CD14-positive monocyte (primary cell): ENCODE data around the gene ACAD10. TPM values are rescaled to one million over a fixed set of nuclear protein-coding genes. Genes with fewer than 3 reads are reported as not detected.

Experiments
- DNase-seq, 3 donors: peaks; one replicate each; pipeline ENCODE4 v3.0.0-alpha.2; 2011 to 2022
- H2AFZ ChIP-seq: 2 replicates; pipeline ENCODE4 v1.6.0; 2012; ENCODE audit warnings: mild to moderate bottlenecking, low read depth, low read length, inconsistent platforms; ENCODE audit not compliant: insufficient read depth, poor library complexity, severe bottlenecking
- H3K27ac ChIP-seq, 2 donors: 1 replicate in 1 of 2; 2 replicates in 1 of 2; pipeline ENCODE4 v1.5.1; 2012 to 2013; ENCODE audit warnings: low read length in 2 of 2, control low read depth in 1 of 2, inconsistent platforms in 1 of 2, low read depth in 1 of 2, mild to moderate bottlenecking in 1 of 2
- H3K27me3 ChIP-seq, 2 donors: one replicate each; pipeline versions ENCODE4 v1.6.0 to v1.6.1; 2011 to 2013; ENCODE audit warnings: low read length in 2 of 2; ENCODE audit not compliant: control insufficient read depth in 2 of 2, insufficient read depth in 2 of 2
- H3K36me3 ChIP-seq, 2 donors: replicated peaks in 1 of 2; 1 replicate in 1 of 2; 2 replicates in 1 of 2; pipeline versions ENCODE4 v1.5.1 to v1.6.1; 2012 to 2013; ENCODE audit warnings: low read length in 2 of 2, control low read depth in 1 of 2, inconsistent platforms in 1 of 2, mild to moderate bottlenecking in 1 of 2; ENCODE audit not compliant: insufficient read depth in 2 of 2, control insufficient read depth in 1 of 2
- H3K4me1 ChIP-seq, 2 donors: 1 replicate in 1 of 2; 2 replicates in 1 of 2; pipeline versions ENCODE4 v1.5.1 to v1.6.1; 2012 to 2013; ENCODE audit warnings: low read length in 2 of 2, control low read depth in 1 of 2, inconsistent platforms in 1 of 2, mild to moderate bottlenecking in 1 of 2, moderate library complexity in 1 of 2; ENCODE audit not compliant: insufficient read depth in 2 of 2, control insufficient read depth in 1 of 2
- H3K4me2 ChIP-seq: replicated peaks from 2 replicates; pipeline ENCODE3; 2012; ENCODE audit warnings: low read length, moderate library complexity, mild to moderate bottlenecking; ENCODE audit not compliant: poor library complexity, severe bottlenecking; ENCODE audit errors: extremely low read depth
- H3K4me3 ChIP-seq, 3 experiments: fragments of 200-600 bp in 1 of 3; sonication (generic) in 1 of 3; replicated peaks in 1 of 3; 1 replicate in 2 of 3; 2 replicates in 1 of 3; pipeline ENCODE4 v1.5.1; 2011 to 2013; ENCODE audit warnings: low read length in 3 of 3, mild to moderate bottlenecking in 3 of 3, control low read depth in 2 of 3, low read depth in 2 of 3, inconsistent platforms in 1 of 3, moderate library complexity in 1 of 3
- H3K79me2 ChIP-seq: 2 replicates; pipeline ENCODE4 v1.6.0; 2012; ENCODE audit warnings: mild to moderate bottlenecking, control low read depth, inconsistent platforms, low read length, moderate library complexity; ENCODE audit not compliant: insufficient read depth
- H3K9ac ChIP-seq: 2 replicates; pipeline ENCODE4 v1.6.0; 2017; ENCODE audit warnings: low read length, mild to moderate bottlenecking; ENCODE audit not compliant: insufficient read depth, poor library complexity, severe bottlenecking
- H3K9me3 ChIP-seq, 2 donors: replicated peaks in 1 of 2; 1 replicate in 1 of 2; 2 replicates in 1 of 2; pipeline versions ENCODE4 v1.5.1 to v1.6.1; 2012 to 2013; ENCODE audit warnings: low read length in 2 of 2, control low read depth in 1 of 2; ENCODE audit not compliant: control insufficient read depth in 1 of 2, insufficient read depth in 1 of 2
- H4K20me1 ChIP-seq: 2 replicates; pipeline ENCODE4 v1.6.0; 2012; ENCODE audit warnings: mild to moderate bottlenecking, low read length, control low read depth, moderate library complexity; ENCODE audit not compliant: insufficient read depth
- H3K27ac Mint-ChIP-seq, 7 donors: one replicate each; pipeline ENCODE4 v1.8.0; 2020; ENCODE audit warnings: mild to moderate bottlenecking in 7 of 7, mixed read lengths in 7 of 7, moderate library complexity in 6 of 7, inconsistent platforms in 2 of 7
- H3K27me3 Mint-ChIP-seq, 3 donors: one replicate each; pipeline ENCODE4 v1.8.0; 2021 to 2022; ENCODE audit warnings: low read depth in 3 of 3, mild to moderate bottlenecking in 3 of 3, mixed read lengths in 3 of 3, moderate library complexity in 3 of 3, inconsistent platforms in 1 of 3
- H3K36me3 Mint-ChIP-seq, 2 donors: one replicate each; pipeline ENCODE4 v1.8.0; 2020; ENCODE audit warnings: mixed read lengths in 2 of 2, inconsistent platforms in 1 of 2, mild to moderate bottlenecking in 1 of 2
- H3K4me1 Mint-ChIP-seq: one replicate; pipeline ENCODE4 v1.8.0; 2020; ENCODE audit warnings: mild to moderate bottlenecking, mixed read lengths
- H3K4me3 Mint-ChIP-seq, 2 donors: one replicate each; pipeline ENCODE4 v1.8.0; 2020; ENCODE audit warnings: mild to moderate bottlenecking in 2 of 2, mixed read lengths in 2 of 2, moderate library complexity in 1 of 2
- H3K9me3 Mint-ChIP-seq, 7 donors: one replicate each; pipeline ENCODE4 v1.8.0; 2020 to 2022; ENCODE audit warnings: mixed read lengths in 7 of 7, mild to moderate bottlenecking in 6 of 7, moderate library complexity in 6 of 7, inconsistent platforms in 2 of 7
- CTCF ChIP-seq: fragments of 200-600 bp; IDR thresholded peaks from one replicate; pipeline ENCODE4 v1.8.0; 2022; ENCODE audit warnings: antibody characterized with exemption, mild to moderate bottlenecking
- WGBS: methylation state at CpG from one replicate; pipeline ENCODE4 v1.1.5; 2013; ENCODE audit warnings: missing lambda C conversion rate; ENCODE audit not compliant: insufficient coverage; 5-methylcytosine and 5-hydroxymethylcytosine counted together
- intact Hi-C, 2 donors: fragments of 100-400 bp; cut with micrococcal nuclease; formaldehyde crosslinking; loops; one replicate each; pipeline versions ENCODE4 v1.15.0 to v1.15.1; 2023
- polyA plus RNA-seq, 3 donors: library from polyadenylated mRNA; depleted of rRNA in 1 of 3; unstranded in 2 of 3; stranded (reverse) in 1 of 3; fragments of 300-500 nt in 2 of 3; fragments of >200 nt in 1 of 3; fragmentation: Illumina TruSeq in 2 of 3; gene quantifications; 1 replicate in 2 of 3; 2 replicates in 1 of 3; pipeline ENCODE4 v1.2.3, GENCODE V29; 2012 to 2021

ACAD10 gene
- polyA plus RNA-seq, 3 donors, result 9.4 to 34.3 (median 10.1) TPM

DNA sequence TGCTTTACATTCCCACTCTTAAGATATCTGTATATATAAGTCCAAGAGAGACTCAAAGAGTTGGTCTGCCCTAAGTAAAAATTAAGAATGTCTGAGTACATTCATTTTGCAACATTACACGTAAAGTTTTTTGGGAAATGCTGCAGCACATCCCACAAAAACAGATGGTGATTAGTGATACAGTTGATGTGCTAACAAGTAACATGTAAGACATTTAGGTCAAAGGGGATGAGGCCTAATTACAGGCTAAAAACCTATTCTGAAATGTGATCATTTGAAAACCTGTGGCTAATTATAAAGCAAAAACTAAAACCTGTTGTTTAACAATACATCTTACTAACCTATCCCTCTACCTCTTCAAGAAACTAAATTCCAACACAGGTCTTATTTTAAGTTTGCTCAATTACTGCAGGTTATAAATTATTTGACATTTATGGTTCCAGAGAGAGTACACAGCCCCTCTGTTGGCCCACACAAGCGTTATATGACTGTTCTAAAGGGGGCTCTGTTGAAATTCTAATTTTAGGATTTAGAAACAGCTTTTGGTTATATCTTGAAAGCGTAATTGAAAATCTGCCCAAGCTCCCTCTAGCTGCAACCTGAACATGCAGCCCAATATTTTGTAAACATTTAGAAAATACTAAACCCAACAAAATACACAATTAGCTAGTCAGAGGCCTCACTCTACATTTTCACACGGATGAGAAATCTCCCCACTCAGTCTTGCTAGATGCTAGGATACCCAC is 43.0 kb upstream of the ACAD10 start:
- no peak overlapping the region for H3K9ac ChIP-seq
- Mint-ChIP-seq H3K9me3 (no peaks in the 10 kb centered on the region), H3K36me3 (peaks cover 70 to 89% of the 10 kb centered on the region in 2 donors), H3K27ac (peak overlapping the region in 1 of 7 donors; percentile 7), H3K27me3 (no peaks in the 10 kb centered on the region), H3K4me3 (no peak overlapping the region), H3K4me1 (no peaks in the 10 kb centered on the region)
- peaks cover 7% of the 10 kb centered on the region for H4K20me1 ChIP-seq
- no peaks in the 10 kb centered on the region for H3K9me3 ChIP-seq
- H3K79me2 ChIP-seq, result no peaks in the 10 kb centered on the region
- 100% methylated on average over 1 of the region's 4 CpGs for WGBS
- no peak overlapping the region for H2AFZ ChIP-seq
- intact Hi-C loops, result no loop called here
- no peak for TF ChIP-seq CTCF
- H3K27me3 ChIP-seq, result no peaks in the 10 kb centered on the region
- H3K4me1 ChIP-seq, result no peaks in the 10 kb centered on the region
- no peak overlapping the region for H3K4me3 ChIP-seq
- no peak overlapping the region for H3K4me2 ChIP-seq
- no peak for DNase-seq
- H3K36me3 ChIP-seq, result peaks cover 60 to 84% of the 10 kb centered on the region in 2 donors
- no peak overlapping the region for H3K27ac ChIP-seq

GRCh38 chr12:111643427-111643826 is 42.4 kb upstream of the ACAD10 start:
- Mint-ChIP-seq H3K27me3 (no peaks in the 10 kb centered on the region), H3K4me3 (no peak overlapping the region), H3K36me3 (peaks cover 72 to 89% of the 10 kb centered on the region in 2 donors), H3K9me3 (no peaks in the 10 kb centered on the region), H3K4me1 (no peaks in the 10 kb centered on the region), H3K27ac (no peak overlapping the region)
- intact Hi-C loops, result no loop called here
- no peaks in the 10 kb centered on the region for H3K27me3 ChIP-seq
- no peak overlapping the region for H3K9ac ChIP-seq
- peaks cover 7% of the 10 kb centered on the region for H4K20me1 ChIP-seq
- H3K4me1 ChIP-seq, result no peaks in the 10 kb centered on the region
- WGBS, result no CpG with 5 or more reads among the region's 3 CpGs
- no peak overlapping the region for H3K4me2 ChIP-seq
- H3K36me3 ChIP-seq, result peaks cover 61 to 83% of the 10 kb centered on the region in 2 donors
- H2AFZ ChIP-seq, result no peak overlapping the region
- H3K79me2 ChIP-seq, result no peaks in the 10 kb centered on the region
- DNase-seq, result no peak
- H3K4me3 ChIP-seq, result no peak overlapping the region
- no peaks in the 10 kb centered on the region for H3K9me3 ChIP-seq
- H3K27ac ChIP-seq, result no peak overlapping the region
- TF ChIP-seq CTCF, result no peak
